Occipital lobe (tissue), 2 donors: ENCODE data around the gene ARHGAP24. TPM values are rescaled to one million over a fixed set of nuclear protein-coding genes. Genes with fewer than 3 reads are reported as not detected.
"Not testable (repeated sequence)": the region's sequence is repeated elsewhere in the genome, so short reads cannot be mapped to it uniquely, and the experiment has no call there.

Source experiments
- DNase-seq: peaks from one replicate; lab custom pipeline; 2025; lab: John Stamatoyannopoulos, UW
- total RNA-seq: library from RNA; depleted of rRNA; stranded (reverse); fragments of >200 nt; gene quantifications from one replicate; pipeline ENCODE4 v1.2.3, GENCODE V29; 2014

ARHGAP24 gene
- total RNA-seq, 1 donor from 2014 or later: 2.2 TPM

GRCh38 chr4:85482010-85482738, 7.2 kb downstream of the ARHGAP24 start:
- no peak for DNase-seq

- no peak for DNase-seq
Measured at GRCh38 chr4:85486425-85487086, 11.6 kb downstream of the ARHGAP24 start.

GRCh38 chr4:85488416-85488815, 13.5 kb downstream of the ARHGAP24 start:
- DNase-seq: no peak

- DNase-seq: no peak
Measured at GRCh38 chr4:85489273-85489981, 14.5 kb downstream of the ARHGAP24 start.

GRCh38 chr4:85491527-85491926, 16.6 kb downstream of the ARHGAP24 start:
- DNase-seq: no peak

GRCh38 chr4:85492336-85492735, 17.4 kb downstream of the ARHGAP24 start:
- no peak for DNase-seq

GRCh38 chr4:85495621-85496020, 20.7 kb downstream of the ARHGAP24 start:
- no peak for DNase-seq

- DNase-seq: no peak
Measured at GRCh38 chr4:85496126-85496849, 21.3 kb downstream of the ARHGAP24 start.

- no peak for DNase-seq
Measured at GRCh38 chr4:85496933-85497332, 22.0 kb downstream of the ARHGAP24 start.

GRCh38 chr4:85498068-85498733, 23.3 kb downstream of the ARHGAP24 start:
- DNase-seq: no peak

- DNase-seq: no peak
Measured at GRCh38 chr4:85499573-85499972, 24.6 kb downstream of the ARHGAP24 start.

- DNase-seq: no peak
Measured at GRCh38 chr4:85500110-85500867, 25.3 kb downstream of the ARHGAP24 start.

GRCh38 chr4:85501145-85501544, 26.2 kb downstream of the ARHGAP24 start:
- not testable (repeated sequence) for DNase-seq

- no peak for DNase-seq
Measured at GRCh38 chr4:85508654-85509053, 33.7 kb downstream of the ARHGAP24 start.

- no peak for DNase-seq
Measured at GRCh38 chr4:85509882-85510631, 35.1 kb downstream of the ARHGAP24 start.

- DNase-seq: no peak
Measured at GRCh38 chr4:85510632-85510984, 35.7 kb downstream of the ARHGAP24 start.

GRCh38 chr4:85512446-85513205, 37.7 kb downstream of the ARHGAP24 start:
- no peak for DNase-seq

GRCh38 chr4:85514117-85514516, 39.2 kb downstream of the ARHGAP24 start:
- no peak for DNase-seq

- no peak for DNase-seq
Measured at GRCh38 chr4:85514783-85515182, 39.8 kb downstream of the ARHGAP24 start.
